Skeletal muscle cell (primary cell): ENCODE data around the gene PAGE2.
"Not testable (repeated sequence)": the region's sequence is repeated elsewhere in the genome, so short reads cannot be mapped to it uniquely, and the experiment has no call there.

Source experiments
- DNase-seq: peaks from one replicate; pipeline ENCODE4 v3.0.0-alpha.2; 2010; ENCODE audit warnings: low read depth
- H3K4me3 ChIP-seq: 2 replicates; pipeline ENCODE4 v1.5.1; 2011; ENCODE audit warnings: low read depth, mild to moderate bottlenecking, control low read depth, low read length, moderate library complexity

Gene PAGE2

GRCh38 chrX:55119712-55120111 is 30.9 kb downstream of the PAGE2 start:
- H3K4me3 ChIP-seq, result no peak overlapping the region
- no peak for DNase-seq

GRCh38 chrX:55120761-55121358 is 32.0 kb downstream of the PAGE2 start:
- no peak for DNase-seq
- no peak overlapping the region for H3K4me3 ChIP-seq

GRCh38 chrX:55123900-55124299 is 35.1 kb downstream of the PAGE2 start:
- DNase-seq, result no peak
- no peak overlapping the region for H3K4me3 ChIP-seq

- no peak for DNase-seq
- H3K4me3 ChIP-seq, result no peak overlapping the region
These were observed 38.9 kb downstream of the PAGE2 start for GRCh38 chrX:55127692-55128091.

- DNase-seq, result no peak
- no peak overlapping the region for H3K4me3 ChIP-seq
These were observed 40.5 kb downstream of the PAGE2 start for GRCh38 chrX:55129361-55129760.

- no peak for DNase-seq
- H3K4me3 ChIP-seq, result no peak overlapping the region
These were observed 41.7 kb downstream of the PAGE2 start for GRCh38 chrX:55130481-55130880.

- no peak for DNase-seq
- no peak overlapping the region for H3K4me3 ChIP-seq
These were observed 43.6 kb downstream of the PAGE2 start for GRCh38 chrX:55132416-55132815.

GRCh38 chrX:55135171-55135570 is 46.4 kb downstream of the PAGE2 start:
- H3K4me3 ChIP-seq, result no peak overlapping the region
- DNase-seq, result no peak

GRCh38 chrX:55140800-55141199 is 52.0 kb downstream of the PAGE2 start:
- H3K4me3 ChIP-seq, DNase-seq: not testable (repeated sequence)
